ENCODE measurements around the gene PLXND1.

The PLXND1 gene

GRCh38 chr3:129593595-129594339 lies 12.7 kb downstream of the PLXND1 start:
- DNase-seq (ENCODE audit: low read depth): no peak
- H3K4me3 ChIP-seq (ENCODE audit: low read depth, low read length): no peak overlapping the region

GRCh38 chr3:129593230-129593594 lies 13.3 kb downstream of the PLXND1 start:
- no peak for DNase-seq (ENCODE audit: low read depth)

GRCh38 chr3:129592381-129593131 lies 13.9 kb downstream of the PLXND1 start:
- no peak overlapping the region for H3K4me3 ChIP-seq (ENCODE audit: low read depth, low read length)
- no peak for DNase-seq (ENCODE audit: low read depth)

More at GRCh38 chr3:129593230-129593594, 13.3 kb downstream of the PLXND1 start:
- no peak overlapping the region for H3K4me3 ChIP-seq (ENCODE audit: low read depth, low read length)

- H3K4me3 ChIP-seq (ENCODE audit: low read depth, low read length): no peak overlapping the region
- DNase-seq (ENCODE audit: low read depth): no peak
These were observed 14.5 kb downstream of the PLXND1 start for GRCh38 chr3:129591932-129592331.

GRCh38 chr3:129590215-129590614 lies 16.3 kb downstream of the PLXND1 start:
- H3K4me3 ChIP-seq (ENCODE audit: low read depth, low read length): no peak overlapping the region
- DNase-seq (ENCODE audit: low read depth): no peak

GRCh38 chr3:129587566-129588210 lies 18.8 kb downstream of the PLXND1 start:
- DNase-seq (ENCODE audit: low read depth): no peak

GRCh38 chr3:129586746-129587430 lies 19.6 kb downstream of the PLXND1 start:
- DNase-seq (ENCODE audit: low read depth): no peak
- H3K4me3 ChIP-seq (ENCODE audit: low read depth, low read length): no peak overlapping the region

More at GRCh38 chr3:129587566-129588210, 18.8 kb downstream of the PLXND1 start:
- no peak overlapping the region for H3K4me3 ChIP-seq (ENCODE audit: low read depth, low read length)

GRCh38 chr3:129585949-129586657 lies 20.4 kb downstream of the PLXND1 start:
- H3K4me3 ChIP-seq (ENCODE audit: low read depth, low read length): no peak overlapping the region
- no peak for DNase-seq (ENCODE audit: low read depth)

GRCh38 chr3:129584631-129585030 lies 21.8 kb downstream of the PLXND1 start:
- no peak for DNase-seq (ENCODE audit: low read depth)
- H3K4me3 ChIP-seq (ENCODE audit: low read depth, low read length): no peak overlapping the region

- no peak overlapping the region for H3K4me3 ChIP-seq (ENCODE audit: low read depth, low read length)
- DNase-seq (ENCODE audit: low read depth): no peak
These were observed 23.2 kb downstream of the PLXND1 start for GRCh38 chr3:129583289-129583688.

GRCh38 chr3:129582799-129583198 lies 23.7 kb downstream of the PLXND1 start:
- no peak overlapping the region for H3K4me3 ChIP-seq (ENCODE audit: low read depth, low read length)
- no peak for DNase-seq (ENCODE audit: low read depth)

GRCh38 chr3:129581623-129582022 lies 24.9 kb downstream of the PLXND1 start:
- H3K4me3 ChIP-seq (ENCODE audit: low read depth, low read length): no peak overlapping the region
- no peak for DNase-seq (ENCODE audit: low read depth)

- H3K4me3 ChIP-seq (ENCODE audit: low read depth, low read length): no peak overlapping the region
- DNase-seq (ENCODE audit: low read depth): no peak
These were observed 26.5 kb downstream of the PLXND1 start for GRCh38 chr3:129579991-129580390.

- DNase-seq (ENCODE audit: low read depth): no peak
- no peak overlapping the region for H3K4me3 ChIP-seq (ENCODE audit: low read depth, low read length)
These were observed 28.3 kb downstream of the PLXND1 start for GRCh38 chr3:129577925-129578786.

GRCh38 chr3:129577366-129577765 lies 29.1 kb downstream of the PLXND1 start:
- H3K4me3 ChIP-seq (ENCODE audit: low read depth, low read length): no peak overlapping the region
- no peak for DNase-seq (ENCODE audit: low read depth)

GRCh38 chr3:129576514-129577352 lies 29.7 kb downstream of the PLXND1 start:
- no peak overlapping the region for H3K4me3 ChIP-seq (ENCODE audit: low read depth, low read length)
- DNase-seq (ENCODE audit: low read depth): no peak

- H3K4me3 ChIP-seq (ENCODE audit: low read depth, low read length): no peak overlapping the region
- no peak for DNase-seq (ENCODE audit: low read depth)
These were observed 30.5 kb downstream of the PLXND1 start for GRCh38 chr3:129575997-129576384.

Measured in skeletal muscle cell (primary cell).